Liver (tissue), 9 donors: ENCODE data around the gene JPT2. TPM values are rescaled to one million over a fixed set of nuclear protein-coding genes. Genes with fewer than 3 reads are reported as not detected.

Source experiments
- DNase-seq: peaks from one replicate; pipeline ENCODE4 v3.0.0-alpha.2; 2017; ENCODE audit warnings: low spot score
- H3K27ac ChIP-seq, 2 donors: one replicate each; pipeline ENCODE4 v1.7.0; 2013; ENCODE audit warnings: inconsistent platforms in 2 of 2, low read length in 2 of 2, control low read depth in 1 of 2, low read depth in 1 of 2, mild to moderate bottlenecking in 1 of 2
- H3K27me3 ChIP-seq, 4 donors: one replicate each; pipeline versions ENCODE4 v1.6.1 to v1.7.0; 2013; ENCODE audit warnings: low read length in 3 of 4, inconsistent platforms in 1 of 4, mild to moderate bottlenecking in 1 of 4, moderate library complexity in 1 of 4; ENCODE audit not compliant: control insufficient read depth in 4 of 4, insufficient read depth in 4 of 4
- H3K36me3 ChIP-seq, 4 donors: one replicate each; pipeline versions ENCODE4 v1.6.1 to v1.7.0; 2013; ENCODE audit warnings: low read length in 3 of 4, mild to moderate bottlenecking in 3 of 4, low read depth in 1 of 4, moderate library complexity in 1 of 4; ENCODE audit not compliant: control insufficient read depth in 4 of 4, insufficient read depth in 3 of 4
- H3K4me1 ChIP-seq, 4 donors: one replicate each; pipeline versions ENCODE4 v1.6.1 to v1.7.0; 2013; ENCODE audit warnings: low read length in 3 of 4, mild to moderate bottlenecking in 3 of 4, moderate library complexity in 1 of 4; ENCODE audit not compliant: control insufficient read depth in 4 of 4, insufficient read depth in 4 of 4
- H3K4me3 ChIP-seq, 3 donors: one replicate each; pipeline versions ENCODE4 v1.6.1 to v1.7.0; 2013; ENCODE audit warnings: low read length in 3 of 3, control low read depth in 1 of 3, low read depth in 1 of 3, mild to moderate bottlenecking in 1 of 3
- H3K9ac ChIP-seq, 2 donors: one replicate each; pipeline ENCODE4 v1.7.0; 2013; ENCODE audit warnings: low read length in 2 of 2, mild to moderate bottlenecking in 2 of 2, moderate library complexity in 2 of 2, control low read depth in 1 of 2, low read depth in 1 of 2
- H3K9me3 ChIP-seq, 4 donors: one replicate each; pipeline versions ENCODE4 v1.6.1 to v1.7.0; 2013; ENCODE audit warnings: low read length in 3 of 4; ENCODE audit not compliant: control insufficient read depth in 4 of 4
- ATF3 ChIP-seq: IDR thresholded peaks from 2 replicates; pipeline ENCODE4 v1.6.1; 2016; ENCODE audit warnings: antibody characterized with exemption
- EGR1 ChIP-seq, 2 donors: IDR thresholded peaks; 2 replicates each; pipeline ENCODE4 v1.6.1; 2016 to 2018; ENCODE audit warnings: antibody characterized with exemption in 2 of 2, low read depth in 2 of 2
- FOXA1 ChIP-seq: IDR thresholded peaks from 2 replicates; pipeline ENCODE4 v1.6.1; 2016; ENCODE audit warnings: antibody characterized with exemption
- FOXA2 ChIP-seq: IDR thresholded peaks from 2 replicates; pipeline ENCODE4 v1.6.1; 2016; ENCODE audit warnings: antibody characterized with exemption
- HNF4A ChIP-seq, 2 donors: conservative IDR thresholded peaks; 2 replicates each; pipeline ENCODE4 v1.6.1; 2016; ENCODE audit warnings: antibody characterized with exemption in 2 of 2, mild to moderate bottlenecking in 2 of 2
- HNF4G ChIP-seq: IDR thresholded peaks from 2 replicates; pipeline ENCODE4 v1.6.1; 2016; ENCODE audit warnings: antibody characterized with exemption
- JUND ChIP-seq, 2 donors: IDR thresholded peaks; 2 replicates each; pipeline ENCODE4 v1.6.1; 2016; ENCODE audit warnings: antibody characterized with exemption in 2 of 2
- NR2F2 ChIP-seq: IDR thresholded peaks from 2 replicates; pipeline ENCODE4 v1.6.1; 2016; ENCODE audit warnings: antibody characterized with exemption
- RAD21 ChIP-seq, 2 donors: IDR thresholded peaks; 2 replicates each; pipeline ENCODE4 v1.6.1; 2016; ENCODE audit warnings: antibody characterized with exemption in 2 of 2, mild to moderate bottlenecking in 2 of 2
- SP1 ChIP-seq: IDR thresholded peaks from 2 replicates; pipeline ENCODE4 v1.6.1; 2018; ENCODE audit warnings: antibody characterized with exemption, mild to moderate bottlenecking
- TAF1 ChIP-seq: conservative IDR thresholded peaks from 2 replicates; pipeline ENCODE4 v1.6.1; 2016; ENCODE audit warnings: antibody characterized with exemption, mild to moderate bottlenecking
- YY1 ChIP-seq: IDR thresholded peaks from 2 replicates; pipeline ENCODE4 v1.6.1; 2016; ENCODE audit warnings: antibody characterized with exemption, mild to moderate bottlenecking
- ZBTB33 ChIP-seq: IDR thresholded peaks from 2 replicates; pipeline ENCODE4 v1.6.1; 2016; ENCODE audit warnings: antibody characterized with exemption
- WGBS: extraction: QIAGEN DNeasy Blood & Tissue Kit; methylation state at CpG from one replicate; pipeline ENCODE4 v1.1.7; 2013; 5-methylcytosine and 5-hydroxymethylcytosine counted together
- polyA plus RNA-seq, 2 donors: library from polyadenylated mRNA; stranded (reverse) in 1 of 2; unstranded in 1 of 2; fragments of 200-250 nt in 1 of 2; fragments of >200 nt in 1 of 2; fragmentation: Nextera tagmentation in 1 of 2; extraction: Ambion mirVana in 1 of 2; gene quantifications; one replicate each; pipeline versions ENCODE4 v1.2.1 to v1.2.3, GENCODE V29; 2013 to 2015
- total RNA-seq, 2 donors: library from RNA; depleted of rRNA; stranded (reverse); fragments of >200 nt; gene quantifications; one replicate each; pipeline ENCODE4 v1.2.3, GENCODE V29; 2014
- TF ChIP-seq, protein P1 (sequence below): fragments of 150-350 bp; IDR thresholded peaks from 2 replicates; pipeline ENCODE4 v1.5.1; 2017; ENCODE audit warnings: improper control_type of control experiment, low read depth, low read length; ENCODE audit not compliant: missing input control
- donor health status: healthy.
- donor health status: healthy.
- donor health status: healthy.
- donor health status: healthy.
- donor health status: healthy.

JPT2 gene
- total and polyA plus RNA-seq, 4 donors: 7.4 to 32.6 (median 28.4) TPM

- peaks cover 23 to 87% (median 60%) of the 10 kb centered on the region in 4 donors for H3K36me3 ChIP-seq
- WGBS: 98% methylated on average over 23 of the region's 23 CpGs
- H3K27me3 ChIP-seq: no peaks in the 10 kb centered on the region
- DNase-seq: no peak
- H3K9ac ChIP-seq: no peak overlapping the region
- no peaks in the 10 kb centered on the region for H3K4me1 ChIP-seq
- no peaks in the 10 kb centered on the region for H3K9me3 ChIP-seq
- H3K27ac ChIP-seq: no peak overlapping the region
- H3K4me3 ChIP-seq: no peak overlapping the region
- TF ChIP-seq FOXA1: no peak
- no peak for TF ChIP-seq FOXA2
- TF ChIP-seq ZBTB33: no peak
- TF ChIP-seq, protein P1, sequence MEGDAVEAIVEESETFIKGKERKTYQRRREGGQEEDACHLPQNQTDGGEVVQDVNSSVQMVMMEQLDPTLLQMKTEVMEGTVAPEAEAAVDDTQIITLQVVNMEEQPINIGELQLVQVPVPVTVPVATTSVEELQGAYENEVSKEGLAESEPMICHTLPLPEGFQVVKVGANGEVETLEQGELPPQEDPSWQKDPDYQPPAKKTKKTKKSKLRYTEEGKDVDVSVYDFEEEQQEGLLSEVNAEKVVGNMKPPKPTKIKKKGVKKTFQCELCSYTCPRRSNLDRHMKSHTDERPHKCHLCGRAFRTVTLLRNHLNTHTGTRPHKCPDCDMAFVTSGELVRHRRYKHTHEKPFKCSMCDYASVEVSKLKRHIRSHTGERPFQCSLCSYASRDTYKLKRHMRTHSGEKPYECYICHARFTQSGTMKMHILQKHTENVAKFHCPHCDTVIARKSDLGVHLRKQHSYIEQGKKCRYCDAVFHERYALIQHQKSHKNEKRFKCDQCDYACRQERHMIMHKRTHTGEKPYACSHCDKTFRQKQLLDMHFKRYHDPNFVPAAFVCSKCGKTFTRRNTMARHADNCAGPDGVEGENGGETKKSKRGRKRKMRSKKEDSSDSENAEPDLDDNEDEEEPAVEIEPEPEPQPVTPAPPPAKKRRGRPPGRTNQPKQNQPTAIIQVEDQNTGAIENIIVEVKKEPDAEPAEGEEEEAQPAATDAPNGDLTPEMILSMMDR: no peak
- TF ChIP-seq TAF1: no peak
- no peak for TF ChIP-seq JUND (IDR thresholded peaks at IDR 0.05)
- TF ChIP-seq RAD21 (IDR thresholded peaks at IDR 0.05): no peak
- no peak for TF ChIP-seq SP1
- no peak for TF ChIP-seq YY1
- TF ChIP-seq HNF4G: no peak
- TF ChIP-seq ATF3: no peak
- no peak for TF ChIP-seq HNF4A (conservative IDR thresholded peaks at IDR 0.05)
Measured at GRCh38 chr16:1668612-1669319, 9.3 kb upstream of the JPT2 start.

GRCh38 chr16:1669698-1670097 lies 8.4 kb upstream of the JPT2 start:
- WGBS: 94% methylated on average over 7 of the region's 7 CpGs

More at GRCh38 chr16:1669698-1670097, 8.4 kb upstream of the JPT2 start:
- no peak overlapping the region for H3K9ac ChIP-seq
- no peaks in the 10 kb centered on the region for H3K4me1 ChIP-seq
- TF ChIP-seq ATF3: no peak
- no peak for TF ChIP-seq HNF4A (conservative IDR thresholded peaks at IDR 0.05)
- no peak for TF ChIP-seq RAD21 (IDR thresholded peaks at IDR 0.05)
- no peak for TF ChIP-seq NR2F2
- TF ChIP-seq EGR1 (IDR thresholded peaks at IDR 0.05; ENCODE audit: low read depth in 2 of 2): no peak
- TF ChIP-seq FOXA2: no peak
- TF ChIP-seq YY1: no peak
- peaks cover 24 to 88% (median 58%) of the 10 kb centered on the region in 4 donors for H3K36me3 ChIP-seq
- DNase-seq: no peak
- no peaks in the 10 kb centered on the region for H3K9me3 ChIP-seq
- no peak overlapping the region for H3K27ac ChIP-seq
- H3K4me3 ChIP-seq: no peak overlapping the region
- no peaks in the 10 kb centered on the region for H3K27me3 ChIP-seq
